ENCODE results near the gene OR51E1. TPM values are rescaled to one million over a fixed set of nuclear protein-coding genes. Genes with fewer than 3 reads are reported as not detected.

The OR51E1 gene
- total RNA-seq, 1 donor from 2014 or later = 1.3 TPM

GRCh38 chr11:4682623-4683419, 39.0 kb downstream of the OR51E1 start:
- H3K27ac ChIP-seq (replicated peaks) = no peak overlapping the region
- intact Hi-C loops (cut with micrococcal nuclease) = no loop called here
- no peaks in the 10 kb centered on the region for H3K4me1 ChIP-seq
- TF ChIP-seq CTCF (IDR thresholded peaks at IDR 0.05; ENCODE audit: borderline replicate concordance) = no peak
- no peaks in the 10 kb centered on the region for H3K36me3 ChIP-seq
- no peaks in the 10 kb centered on the region for H3K9me3 ChIP-seq (replicated peaks)
- H3K4me3 ChIP-seq = no peak overlapping the region
- no peak for DNase-seq
- no peaks in the 10 kb centered on the region for H3K27me3 ChIP-seq (ENCODE audit: low read depth)

GRCh38 chr11:4684631-4685285, 41.0 kb downstream of the OR51E1 start:
- no peak for TF ChIP-seq CTCF (IDR thresholded peaks at IDR 0.05; ENCODE audit: borderline replicate concordance)
- intact Hi-C loops (cut with micrococcal nuclease) = no loop called here
- Histone ChIP-seq H3K4me1 (no peaks in the 10 kb centered on the region), H3K36me3 (no peaks in the 10 kb centered on the region), H3K27me3 (ENCODE audit: low read depth) (no peaks in the 10 kb centered on the region), H3K9me3 (replicated peaks) (no peaks in the 10 kb centered on the region), H3K27ac (replicated peaks) (no peak overlapping the region), H3K4me3 (no peak overlapping the region)
- DNase-seq = no peak

GRCh38 chr11:4695442-4695841, 51.7 kb downstream of the OR51E1 start:
- Histone ChIP-seq H3K9me3 (replicated peaks) (no peaks in the 10 kb centered on the region), H3K4me1 (peaks cover 3% of the 10 kb centered on the region), H3K27ac (replicated peaks) (no peak overlapping the region), H3K36me3 (no peaks in the 10 kb centered on the region), H3K27me3 (ENCODE audit: low read depth) (no peaks in the 10 kb centered on the region), H3K4me3 (no peak overlapping the region)
- TF ChIP-seq CTCF (IDR thresholded peaks at IDR 0.05; ENCODE audit: borderline replicate concordance) = no peak
- intact Hi-C loops (cut with micrococcal nuclease) = loop anchor here (10.0 kb wide), 1 partner anchor 51 kb away; the partner anchor contains the start of gene OR51E1
- no peak for DNase-seq

GRCh38 chr11:4697585-4697984, 53.8 kb downstream of the OR51E1 start, which contains the start of gene OR51E2:
Gene OR51E2, minus strand, starts transcription at chr11:4697853. Its CDS starts 15,142 bp downstream, at chr11:4682711.
- no peak for DNase-seq
- no peaks in the 10 kb centered on the region for H3K9me3 ChIP-seq (replicated peaks)
- TF ChIP-seq CTCF (IDR thresholded peaks at IDR 0.05; ENCODE audit: borderline replicate concordance) = no peak
- H3K4me1 ChIP-seq = peaks cover 3% of the 10 kb centered on the region
- no peak within 1 kb of the TSS for H3K4me3 ChIP-seq
- H3K27ac ChIP-seq (replicated peaks) = no peak within 1 kb of the TSS
- intact Hi-C loops (cut with micrococcal nuclease) = loop anchor here (10.0 kb wide), 1 partner anchor 53 kb away; the partner anchor contains the start of gene OR51E1
- no peaks in the 10 kb centered on the region for H3K36me3 ChIP-seq
- no peaks in the 10 kb centered on the region for H3K27me3 ChIP-seq (ENCODE audit: low read depth)

GRCh38 chr11:4699697-4700435, 56.1 kb downstream of the OR51E1 start:
- H3K27ac ChIP-seq (replicated peaks) = no peak overlapping the region
- H3K4me3 ChIP-seq = no peak overlapping the region
- H3K9me3 ChIP-seq (replicated peaks) = no peaks in the 10 kb centered on the region
- no peak for TF ChIP-seq CTCF (IDR thresholded peaks at IDR 0.05; ENCODE audit: borderline replicate concordance)
- no peaks in the 10 kb centered on the region for H3K36me3 ChIP-seq
- no peaks in the 10 kb centered on the region for H3K27me3 ChIP-seq (ENCODE audit: low read depth)
- peaks cover 13% of the 10 kb centered on the region for H3K4me1 ChIP-seq
- intact Hi-C loops (cut with micrococcal nuclease) = loop anchor here (10.0 kb wide), 1 partner anchor 55 kb away; the partner anchor contains the start of gene OR51E1
- DNase-seq = no peak
